SK-N-SH (cell line): ENCODE data around the gene PDK1.

ENCODE experiments used
- FOXM1 ChIP-seq: IDR thresholded peaks from 2 replicates; pipeline ENCODE4 v1.4.0; 2012; ENCODE audit warnings: low read depth, mild to moderate bottlenecking
- POLR2AphosphoS5 ChIP-seq: IDR thresholded peaks from 2 replicates; pipeline ENCODE4 v1.6.1; 2012; ENCODE audit warnings: low read depth, low read length
- SIN3A ChIP-seq: IDR thresholded peaks from 2 replicates; pipeline ENCODE4 v1.6.1; 2012; ENCODE audit warnings: low read depth, mild to moderate bottlenecking, low read length, moderate library complexity, borderline replicate concordance
- TEAD4 ChIP-seq: IDR thresholded peaks from 2 replicates; pipeline ENCODE4 v1.4.0; 2012; ENCODE audit warnings: mild to moderate bottlenecking, borderline replicate concordance; ENCODE audit not compliant: insufficient read depth
- YY1 ChIP-seq: IDR thresholded peaks from 2 replicates; pipeline ENCODE4 v1.4.0; 2012; ENCODE audit warnings: low read depth, mild to moderate bottlenecking
- TF ChIP-seq, protein P1 (sequence below): fragments of 200-600 bp; sonication (generic); IDR thresholded peaks from 2 replicates; pipeline ENCODE4 v1.6.1; 2017; ENCODE audit warnings: antibody characterized with exemption, mild to moderate bottlenecking, moderate library complexity
- TF ChIP-seq, protein P2 (sequence below): IDR thresholded peaks from 2 replicates; pipeline ENCODE4 v1.6.1; 2012; ENCODE audit warnings: mild to moderate bottlenecking, low read depth, low read length, moderate library complexity

DNA sequence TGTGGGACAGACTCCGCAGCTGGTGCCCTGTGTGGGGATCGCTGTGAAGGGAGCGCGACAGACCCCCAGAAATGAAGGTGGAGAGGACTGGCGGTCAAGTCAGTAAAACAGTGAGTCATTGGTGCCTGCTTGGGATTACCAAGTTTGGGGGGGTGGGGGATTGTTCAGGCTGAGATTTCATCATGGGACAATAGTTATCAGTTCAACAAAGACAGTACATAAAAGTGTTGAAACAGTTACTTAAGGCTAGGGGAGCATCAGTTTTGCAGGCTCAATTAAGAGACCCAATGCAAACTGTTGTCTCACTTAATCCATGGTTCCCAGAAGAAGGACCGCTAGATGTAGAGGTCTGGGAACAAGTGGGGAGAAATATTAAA is 42.4 kb upstream of the PDK1 start:
- TF ChIP-seq POLR2AphosphoS5 = no peak
- TF ChIP-seq SIN3A = no peak
- TF ChIP-seq, protein P1, sequence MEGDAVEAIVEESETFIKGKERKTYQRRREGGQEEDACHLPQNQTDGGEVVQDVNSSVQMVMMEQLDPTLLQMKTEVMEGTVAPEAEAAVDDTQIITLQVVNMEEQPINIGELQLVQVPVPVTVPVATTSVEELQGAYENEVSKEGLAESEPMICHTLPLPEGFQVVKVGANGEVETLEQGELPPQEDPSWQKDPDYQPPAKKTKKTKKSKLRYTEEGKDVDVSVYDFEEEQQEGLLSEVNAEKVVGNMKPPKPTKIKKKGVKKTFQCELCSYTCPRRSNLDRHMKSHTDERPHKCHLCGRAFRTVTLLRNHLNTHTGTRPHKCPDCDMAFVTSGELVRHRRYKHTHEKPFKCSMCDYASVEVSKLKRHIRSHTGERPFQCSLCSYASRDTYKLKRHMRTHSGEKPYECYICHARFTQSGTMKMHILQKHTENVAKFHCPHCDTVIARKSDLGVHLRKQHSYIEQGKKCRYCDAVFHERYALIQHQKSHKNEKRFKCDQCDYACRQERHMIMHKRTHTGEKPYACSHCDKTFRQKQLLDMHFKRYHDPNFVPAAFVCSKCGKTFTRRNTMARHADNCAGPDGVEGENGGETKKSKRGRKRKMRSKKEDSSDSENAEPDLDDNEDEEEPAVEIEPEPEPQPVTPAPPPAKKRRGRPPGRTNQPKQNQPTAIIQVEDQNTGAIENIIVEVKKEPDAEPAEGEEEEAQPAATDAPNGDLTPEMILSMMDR = no peak
- no peak for TF ChIP-seq FOXM1
- no peak for TF ChIP-seq TEAD4
- TF ChIP-seq, protein P2, sequence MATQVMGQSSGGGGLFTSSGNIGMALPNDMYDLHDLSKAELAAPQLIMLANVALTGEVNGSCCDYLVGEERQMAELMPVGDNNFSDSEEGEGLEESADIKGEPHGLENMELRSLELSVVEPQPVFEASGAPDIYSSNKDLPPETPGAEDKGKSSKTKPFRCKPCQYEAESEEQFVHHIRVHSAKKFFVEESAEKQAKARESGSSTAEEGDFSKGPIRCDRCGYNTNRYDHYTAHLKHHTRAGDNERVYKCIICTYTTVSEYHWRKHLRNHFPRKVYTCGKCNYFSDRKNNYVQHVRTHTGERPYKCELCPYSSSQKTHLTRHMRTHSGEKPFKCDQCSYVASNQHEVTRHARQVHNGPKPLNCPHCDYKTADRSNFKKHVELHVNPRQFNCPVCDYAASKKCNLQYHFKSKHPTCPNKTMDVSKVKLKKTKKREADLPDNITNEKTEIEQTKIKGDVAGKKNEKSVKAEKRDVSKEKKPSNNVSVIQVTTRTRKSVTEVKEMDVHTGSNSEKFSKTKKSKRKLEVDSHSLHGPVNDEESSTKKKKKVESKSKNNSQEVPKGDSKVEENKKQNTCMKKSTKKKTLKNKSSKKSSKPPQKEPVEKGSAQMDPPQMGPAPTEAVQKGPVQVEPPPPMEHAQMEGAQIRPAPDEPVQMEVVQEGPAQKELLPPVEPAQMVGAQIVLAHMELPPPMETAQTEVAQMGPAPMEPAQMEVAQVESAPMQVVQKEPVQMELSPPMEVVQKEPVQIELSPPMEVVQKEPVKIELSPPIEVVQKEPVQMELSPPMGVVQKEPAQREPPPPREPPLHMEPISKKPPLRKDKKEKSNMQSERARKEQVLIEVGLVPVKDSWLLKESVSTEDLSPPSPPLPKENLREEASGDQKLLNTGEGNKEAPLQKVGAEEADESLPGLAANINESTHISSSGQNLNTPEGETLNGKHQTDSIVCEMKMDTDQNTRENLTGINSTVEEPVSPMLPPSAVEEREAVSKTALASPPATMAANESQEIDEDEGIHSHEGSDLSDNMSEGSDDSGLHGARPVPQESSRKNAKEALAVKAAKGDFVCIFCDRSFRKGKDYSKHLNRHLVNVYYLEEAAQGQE = no peak
- no peak for TF ChIP-seq YY1
